Gastrocnemius medialis (tissue), 4 donors: ENCODE measurements around the gene HSPBAP1.

ENCODE experiments used
- POLR2A ChIP-seq, 2 donors: fragments of 450-650 bp; IDR thresholded peaks; one replicate each; pipeline ENCODE4 v1.6.1; 2017; ENCODE audit warnings: antibody characterized with exemption in 2 of 2, mild to moderate bottlenecking in 2 of 2, moderate library complexity in 2 of 2
- TF ChIP-seq, protein P1 (sequence below), 5 experiments: fragments of 450-650 bp in 3 of 5; fragments of 200-600 bp in 2 of 5; sonication (generic) in 2 of 5; IDR thresholded peaks in 4 of 5; conservative IDR thresholded peaks in 1 of 5; 1 replicate in 4 of 5; 2 replicates in 1 of 5; pipeline ENCODE4 v1.5.1; 2016 to 2019; ENCODE audit warnings: antibody characterized with exemption in 5 of 5, mild to moderate bottlenecking in 3 of 5, moderate library complexity in 3 of 5

DNA sequence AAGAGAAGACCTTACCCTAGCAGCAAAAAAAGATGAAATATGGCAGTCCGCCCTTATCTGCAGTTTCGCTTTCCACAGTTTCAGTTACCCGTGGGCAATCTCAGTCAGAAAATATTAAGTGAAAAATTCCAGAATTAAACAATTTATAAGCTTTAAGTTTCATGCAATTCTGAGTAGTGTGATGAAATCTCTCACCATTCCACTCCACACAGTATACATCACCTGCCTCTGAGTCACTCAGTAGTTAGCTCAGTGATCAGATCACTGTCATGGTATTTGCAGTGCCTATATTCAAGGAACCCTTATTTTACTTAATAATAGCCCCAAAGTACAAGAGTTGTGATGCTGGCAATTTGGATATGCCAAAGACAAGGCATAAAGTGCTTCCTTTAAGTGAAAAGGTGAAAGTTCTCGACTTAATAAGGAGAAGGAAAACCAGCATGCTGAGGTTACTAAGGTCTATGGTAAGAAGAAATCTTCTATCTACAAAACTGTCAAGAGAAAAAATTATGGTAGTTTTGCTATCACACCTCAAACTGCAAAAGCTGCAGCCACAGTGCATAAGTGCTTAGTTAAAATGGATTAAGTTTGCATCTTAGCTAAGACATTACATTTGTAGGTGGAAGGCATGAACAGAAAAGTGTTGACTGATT lies 48.1 kb downstream of the HSPBAP1 start:
- no peak for TF ChIP-seq POLR2A (IDR thresholded peaks at IDR 0.05)
- TF ChIP-seq, protein P1, sequence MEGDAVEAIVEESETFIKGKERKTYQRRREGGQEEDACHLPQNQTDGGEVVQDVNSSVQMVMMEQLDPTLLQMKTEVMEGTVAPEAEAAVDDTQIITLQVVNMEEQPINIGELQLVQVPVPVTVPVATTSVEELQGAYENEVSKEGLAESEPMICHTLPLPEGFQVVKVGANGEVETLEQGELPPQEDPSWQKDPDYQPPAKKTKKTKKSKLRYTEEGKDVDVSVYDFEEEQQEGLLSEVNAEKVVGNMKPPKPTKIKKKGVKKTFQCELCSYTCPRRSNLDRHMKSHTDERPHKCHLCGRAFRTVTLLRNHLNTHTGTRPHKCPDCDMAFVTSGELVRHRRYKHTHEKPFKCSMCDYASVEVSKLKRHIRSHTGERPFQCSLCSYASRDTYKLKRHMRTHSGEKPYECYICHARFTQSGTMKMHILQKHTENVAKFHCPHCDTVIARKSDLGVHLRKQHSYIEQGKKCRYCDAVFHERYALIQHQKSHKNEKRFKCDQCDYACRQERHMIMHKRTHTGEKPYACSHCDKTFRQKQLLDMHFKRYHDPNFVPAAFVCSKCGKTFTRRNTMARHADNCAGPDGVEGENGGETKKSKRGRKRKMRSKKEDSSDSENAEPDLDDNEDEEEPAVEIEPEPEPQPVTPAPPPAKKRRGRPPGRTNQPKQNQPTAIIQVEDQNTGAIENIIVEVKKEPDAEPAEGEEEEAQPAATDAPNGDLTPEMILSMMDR (IDR thresholded peaks at IDR 0.05 in 4 of 5, conservative IDR thresholded peaks at IDR 0.05 in 1 of 5), result no peak
